Measurements from ENCODE around the gene TCF7L2.

Gene TCF7L2

DNA sequence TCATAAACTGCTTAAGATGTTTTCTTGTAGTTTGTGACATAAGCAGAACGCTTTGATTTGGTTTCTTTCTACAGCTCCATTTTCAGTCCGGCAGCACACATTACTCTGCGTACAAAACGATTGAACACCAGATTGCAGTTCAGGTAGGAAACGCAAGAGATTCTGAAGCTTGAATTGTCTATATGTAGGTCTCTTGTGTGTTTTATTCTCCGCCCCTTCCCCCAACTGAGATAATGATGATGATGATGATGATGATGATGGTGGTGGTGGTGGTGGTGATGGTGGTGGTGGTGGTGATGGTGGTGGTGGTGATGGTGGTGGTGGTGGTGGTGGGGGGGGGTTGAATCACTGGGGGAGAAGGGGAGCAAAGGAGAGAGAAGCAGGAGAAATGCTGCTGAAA is 14.4 kb downstream of the TCF7L2 start:
- no peak for DNase-seq (ENCODE audit: low read depth, low spot score)

DNA sequence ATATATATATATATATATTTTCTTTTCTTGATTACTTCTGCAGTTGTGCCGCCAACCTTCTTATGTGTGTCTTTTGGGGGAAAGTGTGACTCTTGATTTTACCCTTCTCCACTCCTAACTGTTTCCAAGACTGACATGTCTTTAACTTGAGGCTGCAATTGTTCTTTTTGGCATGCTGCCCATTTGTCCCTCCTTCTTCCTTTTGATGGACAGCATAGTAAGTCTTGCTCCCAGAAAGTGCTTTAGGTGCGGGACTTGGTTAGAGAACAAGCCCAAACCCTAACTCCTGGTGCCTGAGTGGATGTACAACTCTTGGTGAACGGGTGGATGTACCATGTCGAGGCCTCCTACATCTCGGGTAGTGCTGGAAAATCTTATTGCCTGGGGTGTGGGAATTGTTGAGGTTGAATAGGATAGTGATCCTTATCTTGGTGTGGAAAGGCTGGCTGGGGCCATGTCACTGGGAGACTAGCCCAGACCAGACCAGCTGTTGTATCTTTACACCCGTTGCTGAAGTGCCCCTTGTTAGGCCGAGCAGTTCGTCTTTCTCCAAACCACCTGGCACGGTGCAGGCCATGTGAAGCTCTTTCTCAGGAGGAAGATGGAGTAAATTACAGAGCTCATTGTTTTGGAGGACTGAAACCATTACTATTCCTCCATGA is 16.3 kb downstream of the TCF7L2 start:
- DNase-seq (ENCODE audit: low read depth, low spot score) = no peak

DNA sequence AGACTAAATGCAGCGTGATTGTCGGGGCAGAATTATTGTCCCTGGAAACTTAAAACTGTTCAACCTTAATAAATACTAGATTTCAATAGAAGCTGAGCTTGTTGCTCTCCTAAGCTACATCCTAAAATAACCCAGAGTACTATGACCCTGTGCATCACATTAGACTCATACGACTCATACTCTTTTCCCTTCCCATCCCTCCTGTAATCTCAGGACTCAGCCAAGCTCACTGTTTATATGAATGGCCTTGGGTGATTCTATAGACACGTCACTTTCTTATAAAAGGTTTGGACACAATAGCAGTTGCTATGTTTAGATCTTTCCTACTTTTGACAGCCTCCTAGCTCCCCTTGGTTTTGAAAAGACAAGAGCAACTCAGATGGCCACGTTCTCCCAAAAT is 17.2 kb downstream of the TCF7L2 start:
- DNase-seq (ENCODE audit: low read depth, low spot score) = no peak

DNA sequence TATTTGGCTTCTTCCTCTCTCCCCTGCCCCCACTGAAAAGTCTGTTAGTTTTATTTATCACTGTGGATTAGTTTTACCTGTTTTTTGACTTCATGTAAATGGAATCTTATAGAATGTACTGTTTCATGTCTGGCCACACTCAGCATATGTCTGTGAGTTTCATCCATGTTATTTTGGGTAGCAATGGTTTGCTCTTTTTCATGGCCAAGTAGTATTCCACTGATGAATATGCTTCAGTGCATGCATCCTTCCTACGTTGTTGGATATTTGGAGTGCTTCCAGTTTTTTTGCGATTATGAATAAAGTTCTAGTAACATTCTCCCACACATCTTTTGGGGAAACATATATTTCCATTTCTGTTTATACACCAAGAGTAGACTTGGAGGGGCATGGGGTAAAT is 19.1 kb downstream of the TCF7L2 start:
- no peak for DNase-seq (ENCODE audit: low read depth, low spot score)

DNA sequence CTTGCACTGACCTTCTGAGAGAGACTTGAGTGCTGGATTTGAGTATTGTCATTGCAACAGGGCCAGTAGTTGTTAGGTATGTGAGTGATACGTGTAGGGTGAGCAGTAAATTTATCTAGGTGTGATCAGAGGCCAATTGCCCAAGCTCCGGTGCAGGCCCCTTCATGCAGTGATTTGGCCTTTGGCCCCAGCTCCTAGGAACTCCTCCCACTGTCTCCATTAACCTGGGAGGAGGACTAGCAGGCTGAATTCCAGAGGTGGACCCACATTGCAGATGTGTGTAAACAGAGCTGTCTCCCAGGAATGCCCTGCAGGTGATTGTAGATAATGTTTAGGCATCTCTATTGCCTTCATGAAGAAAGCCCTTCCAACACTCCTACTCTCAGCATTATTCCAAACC is 19.5 kb downstream of the TCF7L2 start:
- no peak for DNase-seq (ENCODE audit: low read depth, low spot score)

DNA sequence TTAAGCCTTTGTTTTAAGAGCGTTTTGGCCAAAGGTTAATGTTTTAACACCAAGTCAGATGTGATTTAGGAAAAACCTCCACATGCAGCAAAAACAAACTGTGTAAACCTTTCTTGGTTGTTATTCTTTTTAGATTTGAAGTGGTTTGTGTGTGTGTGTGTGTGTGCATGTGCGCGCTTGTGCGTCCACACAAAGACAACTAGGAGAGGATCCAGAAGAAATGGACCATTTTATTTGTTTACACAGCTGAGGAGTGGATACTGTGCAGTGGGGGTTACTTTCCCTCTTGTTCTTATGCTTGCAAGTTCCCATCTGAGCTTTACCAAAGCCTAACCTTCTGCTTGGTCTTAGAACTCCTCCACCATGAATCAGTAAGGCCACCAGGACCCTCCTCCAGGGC is 20.0 kb downstream of the TCF7L2 start:
- no peak for DNase-seq (ENCODE audit: low read depth, low spot score)

DNA sequence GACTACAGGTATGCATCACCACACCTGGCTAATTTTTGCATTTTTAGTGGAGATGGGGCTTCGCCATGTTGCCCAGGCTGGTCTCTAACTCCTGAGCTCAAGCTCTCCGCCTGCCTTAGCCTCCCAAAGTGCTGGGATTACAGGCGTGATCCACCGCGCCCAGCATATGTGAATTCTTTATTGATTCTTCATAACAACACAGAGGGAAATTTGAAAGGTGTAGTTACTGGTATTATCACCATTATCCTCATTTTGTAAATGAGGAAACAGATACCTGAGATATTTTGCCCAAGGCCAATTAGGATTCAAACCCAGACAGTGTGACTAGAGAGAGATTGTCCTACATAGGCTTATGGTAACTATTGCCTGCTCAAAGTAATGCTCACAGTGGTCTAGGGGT is 22.6 kb downstream of the TCF7L2 start:
- no peak for DNase-seq (ENCODE audit: low read depth, low spot score)

DNA sequence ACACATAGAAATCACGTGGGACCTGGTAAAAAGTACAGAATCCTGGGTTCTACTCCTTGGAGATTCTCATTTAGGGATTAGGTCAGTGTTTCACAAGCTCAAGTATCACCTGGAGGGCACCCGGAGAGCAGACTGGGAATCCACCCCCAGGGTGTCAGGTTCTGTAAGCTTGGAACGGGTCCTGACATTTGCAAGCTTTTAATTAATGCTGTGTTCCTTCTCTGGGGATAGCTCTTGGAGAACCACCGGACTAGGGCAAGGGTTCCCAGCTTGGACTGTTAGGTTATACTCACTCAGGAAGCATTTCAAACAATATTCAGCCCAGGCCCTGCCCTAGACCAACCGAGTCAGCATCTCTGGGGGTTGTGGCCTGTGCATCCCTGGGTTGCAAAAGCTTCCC is 23.0 kb downstream of the TCF7L2 start:
- no peak for DNase-seq (ENCODE audit: low read depth, low spot score)

DNA sequence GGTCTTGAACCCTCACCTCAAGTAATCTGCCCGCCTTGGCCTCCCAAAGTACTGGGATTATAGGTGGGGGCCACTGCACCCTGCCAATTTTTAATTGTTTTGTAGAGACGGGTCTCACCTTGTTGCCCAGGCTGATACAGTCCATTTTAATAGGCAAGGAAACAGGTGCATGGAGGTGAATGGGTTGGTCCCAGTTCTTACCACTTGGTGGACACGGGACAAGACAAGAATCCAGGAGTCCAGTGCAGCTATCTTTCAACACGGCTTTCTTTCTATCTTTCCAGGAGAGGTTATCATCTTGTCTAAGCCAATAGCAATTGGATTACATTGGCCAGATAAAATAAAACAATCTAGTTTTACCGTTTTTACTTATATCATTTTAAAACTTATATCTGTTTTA is 23.8 kb downstream of the TCF7L2 start:
- DNase-seq (ENCODE audit: low read depth, low spot score) = no peak

DNA sequence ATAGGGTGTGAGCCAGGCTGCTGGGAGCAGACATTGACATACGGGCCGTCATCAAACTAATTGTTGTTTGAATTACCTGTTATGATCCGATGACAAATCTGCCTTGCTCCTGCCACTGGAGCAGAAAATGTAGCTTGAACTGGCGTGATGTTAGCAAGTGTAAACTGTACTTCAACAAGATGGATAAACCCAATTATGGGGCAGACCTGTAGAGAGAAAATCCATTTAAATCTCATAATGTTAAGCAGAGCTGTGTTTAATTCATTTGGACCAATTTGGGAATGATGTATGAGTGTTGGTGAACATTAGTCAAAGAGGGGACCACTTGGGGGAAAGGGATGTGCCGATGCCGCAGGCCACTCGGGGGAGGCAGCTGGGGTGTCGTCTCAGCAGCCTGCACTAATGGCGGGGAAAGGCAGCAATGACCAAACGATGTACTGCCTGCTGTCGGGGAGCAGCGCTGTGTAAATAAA is 27.4 kb downstream of the TCF7L2 start:
- DNase-seq (ENCODE audit: low read depth, low spot score) = no peak

DNA sequence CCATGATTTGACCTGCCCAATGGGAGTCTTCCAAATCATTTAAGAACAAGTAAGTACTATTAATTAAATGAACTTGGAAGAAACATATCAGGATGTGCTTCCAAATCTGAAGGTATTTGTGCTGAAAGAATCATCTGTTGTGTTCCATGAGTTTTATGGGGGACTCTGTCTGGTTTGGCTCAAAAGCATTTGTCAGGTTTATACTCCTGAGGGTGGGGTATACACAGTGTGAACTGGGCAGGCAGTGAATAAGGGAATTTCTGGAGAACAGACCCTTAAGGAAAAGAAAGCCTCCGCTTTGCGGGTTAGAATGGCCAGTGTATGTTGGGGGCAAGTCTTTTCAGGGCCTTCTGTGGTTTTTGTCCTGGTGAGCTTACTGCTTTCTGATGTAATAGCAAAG is 29.9 kb downstream of the TCF7L2 start:
- no peak for DNase-seq (ENCODE audit: low read depth, low spot score)

DNA sequence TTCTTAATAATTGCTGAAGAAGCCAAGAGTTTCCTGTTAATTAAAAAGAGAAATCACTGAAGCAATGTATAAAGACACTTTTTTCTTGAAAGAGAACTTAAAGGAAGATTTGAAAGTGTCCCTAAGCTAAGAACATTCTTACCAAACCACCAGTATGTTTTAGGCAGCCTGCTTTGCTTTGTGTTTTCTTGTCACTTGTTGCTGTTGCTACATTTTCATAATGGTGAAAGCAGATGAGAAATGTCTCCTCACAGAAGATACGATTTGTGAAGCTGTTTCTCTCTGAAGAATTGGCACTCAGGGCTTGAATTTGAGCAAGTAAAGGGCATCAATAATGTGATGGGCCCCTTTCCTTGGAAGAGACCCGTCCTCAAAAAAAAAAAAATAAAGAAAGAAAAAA is 30.9 kb downstream of the TCF7L2 start:
- DNase-seq (ENCODE audit: low read depth, low spot score) = no peak

DNA sequence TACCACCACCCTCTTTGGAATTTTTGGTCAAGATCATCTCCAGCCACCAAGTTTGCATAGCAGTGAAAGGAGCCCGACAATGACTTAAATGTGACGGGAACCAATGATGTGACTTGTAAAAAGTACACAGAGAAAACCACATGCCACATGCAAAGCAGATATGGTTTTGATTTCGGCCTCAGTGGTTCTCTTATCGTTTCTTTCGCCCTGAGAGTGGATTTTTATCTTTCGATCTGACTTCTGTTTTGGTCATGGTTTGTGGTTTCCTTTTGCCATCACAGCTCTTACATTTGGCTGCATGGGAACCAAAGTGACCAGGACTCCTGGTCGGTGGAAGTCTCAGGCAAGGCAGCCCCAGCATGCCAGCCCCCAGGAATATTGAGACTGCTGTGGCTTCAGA is 31.5 kb downstream of the TCF7L2 start:
- peak; percentile 62 for DNase-seq (ENCODE audit: low read depth, low spot score)

DNA sequence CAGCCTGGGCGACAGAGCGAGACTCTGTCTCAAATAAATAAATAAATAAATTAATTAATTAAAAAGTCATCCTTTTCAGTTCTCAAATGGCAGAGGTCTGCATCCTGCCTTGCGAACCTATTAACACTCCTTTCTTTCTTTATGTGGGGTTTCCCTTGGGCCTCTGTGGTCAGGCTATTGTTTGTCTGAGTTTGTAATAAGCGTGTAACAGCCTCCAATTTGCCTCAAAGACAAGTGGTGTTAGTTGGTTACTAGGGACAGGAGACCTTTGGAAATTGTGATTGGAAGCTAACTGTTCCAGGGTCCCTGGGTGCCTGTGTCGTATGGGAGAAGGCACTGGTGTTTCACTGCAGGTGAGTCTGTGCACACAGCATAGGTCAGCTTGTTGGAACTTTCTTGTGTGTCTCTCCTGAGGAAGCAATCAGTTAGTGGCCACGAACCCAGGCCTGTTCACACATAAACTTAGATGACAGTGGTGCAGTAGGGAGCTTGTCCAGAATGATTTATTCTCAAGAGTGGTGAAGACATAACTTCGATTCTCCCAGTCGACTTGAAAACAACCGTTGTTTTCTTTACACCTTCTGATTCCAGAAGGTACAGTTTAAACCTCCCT is 33.5 kb downstream of the TCF7L2 start:
- DNase-seq (ENCODE audit: low read depth, low spot score) = no peak

DNA sequence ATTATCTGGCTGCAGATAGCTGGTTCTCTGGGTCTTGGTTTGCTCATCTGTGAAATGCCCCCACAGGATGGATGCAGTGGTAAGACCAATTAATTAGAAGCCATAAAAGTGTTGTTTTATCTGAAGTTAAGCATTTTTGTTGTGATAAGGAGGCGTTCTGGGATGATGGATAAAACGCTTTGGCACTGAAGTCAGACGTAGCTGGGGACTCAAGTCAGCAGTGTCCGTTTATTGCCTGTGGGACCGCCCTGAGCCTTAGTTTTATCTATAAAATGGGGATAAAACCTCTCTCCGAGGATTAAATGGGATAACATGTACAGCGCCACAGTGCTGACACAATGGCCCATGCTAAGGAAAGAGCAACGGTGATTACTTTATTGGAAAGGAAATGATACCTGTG is 34.7 kb downstream of the TCF7L2 start:
- DNase-seq (ENCODE audit: low read depth, low spot score) = no peak

DNA sequence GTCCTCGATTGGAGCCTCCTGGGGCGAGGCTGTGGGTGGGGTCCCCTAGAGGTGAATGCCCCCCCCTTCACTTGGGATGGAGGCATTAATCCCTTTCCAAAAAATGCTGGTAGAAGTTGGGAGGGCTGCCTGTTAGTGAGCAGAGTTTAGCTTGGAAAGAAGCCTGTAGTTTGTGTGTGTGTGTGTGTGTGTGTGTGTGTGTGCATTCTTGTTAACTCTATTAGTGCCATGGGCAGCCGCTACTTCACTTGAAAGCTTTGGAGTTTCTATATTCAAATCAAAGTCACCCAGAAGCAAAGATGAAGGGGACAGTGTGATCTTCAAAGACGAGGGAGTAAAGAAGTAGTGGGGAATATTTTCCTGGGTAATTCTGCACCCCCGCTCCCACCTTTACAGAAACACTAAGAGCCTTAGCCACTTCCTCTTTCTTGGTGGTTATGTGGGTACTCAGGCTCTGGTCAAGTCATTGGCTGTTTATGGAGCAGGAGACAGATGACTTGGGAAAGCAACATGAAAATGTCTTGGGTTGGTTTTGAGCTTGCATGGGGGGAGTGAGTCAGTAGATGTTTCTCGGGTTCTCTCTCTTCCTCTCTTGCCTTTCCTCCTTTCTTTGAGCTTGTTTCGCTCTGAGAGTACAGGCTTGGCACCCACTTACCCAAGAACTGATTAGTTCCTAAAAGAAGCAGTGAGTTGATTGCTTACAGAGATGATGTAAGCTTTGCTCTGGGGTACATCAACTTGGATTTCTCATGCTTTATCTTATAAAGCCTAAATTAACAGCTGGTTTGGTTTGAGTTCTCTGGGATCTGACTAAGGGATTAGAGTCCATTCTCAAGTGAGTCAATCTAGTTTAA is 35.9 kb downstream of the TCF7L2 start:
- DNase-seq (ENCODE audit: low read depth, low spot score) = peak; percentile 78

DNA sequence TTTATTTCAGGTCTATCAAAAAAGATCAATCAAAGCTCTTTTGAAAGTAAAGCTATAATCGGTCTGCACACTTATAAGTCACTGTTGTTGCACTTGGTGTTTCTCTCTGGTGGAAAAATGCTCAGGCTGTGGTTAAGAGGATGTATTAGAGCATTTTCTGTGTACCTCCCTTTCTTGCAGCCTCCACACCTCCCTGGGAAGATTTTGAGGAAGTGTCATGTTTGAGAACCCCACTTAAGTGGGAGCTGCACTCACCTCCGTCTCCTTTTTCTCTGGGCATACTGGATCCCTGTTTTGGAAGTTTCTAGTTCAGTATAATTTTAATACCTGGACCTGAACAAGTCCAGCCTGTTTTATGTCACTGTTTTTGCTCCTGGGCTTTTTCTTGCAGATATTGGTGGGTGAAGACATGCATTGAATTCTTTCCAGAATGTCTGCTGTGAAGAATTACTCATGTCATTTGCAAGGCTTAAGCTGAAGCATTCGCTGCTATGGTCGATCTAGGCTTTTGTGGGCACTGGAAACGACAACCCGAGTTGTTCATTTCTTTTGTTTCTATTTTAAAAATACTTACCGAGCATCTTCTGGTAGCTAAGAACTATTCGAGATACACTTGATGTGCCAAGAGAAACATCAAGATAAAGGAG is 36.6 kb downstream of the TCF7L2 start:
- peak; percentile 80 for DNase-seq (ENCODE audit: low read depth, low spot score)

DNA sequence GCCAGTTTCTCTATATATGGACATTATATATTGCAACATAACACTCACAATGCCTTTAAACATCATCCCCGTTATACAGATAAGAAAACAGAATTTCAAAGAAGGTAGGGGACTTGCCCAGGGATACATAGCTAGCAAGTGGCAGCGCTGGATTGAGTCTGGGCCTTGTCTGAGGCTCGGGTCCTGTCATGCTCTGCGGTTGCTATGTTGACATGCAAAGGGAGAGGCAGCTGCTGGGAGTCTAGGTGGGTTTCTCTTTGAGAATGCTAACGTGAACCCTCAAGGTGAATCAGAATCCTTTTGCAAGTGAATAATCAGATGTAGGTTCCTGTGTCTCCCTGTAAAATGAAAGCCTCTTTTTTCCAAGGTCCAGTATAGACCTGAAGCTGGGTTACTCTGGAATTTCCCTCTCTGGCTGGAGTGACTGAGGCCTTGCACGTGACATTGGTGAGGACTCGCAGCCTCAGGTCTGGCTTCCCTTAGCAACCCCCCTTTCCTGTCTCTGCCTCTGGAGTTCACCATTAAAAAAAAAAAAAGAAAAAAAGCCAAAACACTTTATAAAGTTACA is 38.9 kb downstream of the TCF7L2 start:
- DNase-seq (ENCODE audit: low read depth, low spot score) = no peak

DNA sequence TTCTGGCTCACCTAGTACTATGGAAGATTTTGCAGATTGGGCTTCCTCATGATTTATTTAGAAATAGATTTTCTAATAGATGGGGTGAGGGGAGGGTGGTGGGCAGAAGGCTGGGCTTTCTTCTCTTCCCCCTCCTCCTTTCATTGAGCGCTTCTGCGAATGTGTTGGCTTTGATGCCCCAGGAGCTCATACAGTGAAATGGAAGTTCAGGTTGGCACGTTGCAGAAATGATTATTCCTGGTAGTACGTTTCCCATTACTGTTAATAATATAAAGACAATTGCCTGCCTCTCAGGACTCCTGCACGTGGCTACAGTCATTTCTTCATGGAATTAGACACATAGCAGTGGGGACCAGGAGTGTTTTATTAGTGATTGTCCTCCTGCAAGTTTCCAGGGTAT is 39.8 kb downstream of the TCF7L2 start:
- DNase-seq (ENCODE audit: low read depth, low spot score) = no peak

DNA sequence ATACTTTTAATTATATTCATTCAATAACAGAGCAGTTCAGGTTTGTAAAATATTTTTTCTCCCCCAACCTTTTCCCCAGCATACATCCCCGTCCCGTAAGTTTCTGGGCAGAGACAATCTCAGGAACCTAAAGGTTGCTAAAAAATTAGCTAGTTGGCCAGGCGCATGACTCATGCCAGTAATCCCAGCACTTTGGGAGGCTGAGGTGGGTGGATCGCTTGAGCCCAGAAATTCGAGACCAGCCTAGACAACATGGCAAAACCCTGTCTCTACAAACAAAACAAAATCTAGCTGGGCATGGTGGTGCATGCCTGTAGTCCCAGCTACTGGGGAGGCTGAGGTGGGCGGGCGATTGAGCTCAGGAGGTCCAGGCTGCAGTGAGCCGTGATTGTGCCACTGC is 40.2 kb downstream of the TCF7L2 start:
- DNase-seq (ENCODE audit: low read depth, low spot score) = no peak

DNA sequence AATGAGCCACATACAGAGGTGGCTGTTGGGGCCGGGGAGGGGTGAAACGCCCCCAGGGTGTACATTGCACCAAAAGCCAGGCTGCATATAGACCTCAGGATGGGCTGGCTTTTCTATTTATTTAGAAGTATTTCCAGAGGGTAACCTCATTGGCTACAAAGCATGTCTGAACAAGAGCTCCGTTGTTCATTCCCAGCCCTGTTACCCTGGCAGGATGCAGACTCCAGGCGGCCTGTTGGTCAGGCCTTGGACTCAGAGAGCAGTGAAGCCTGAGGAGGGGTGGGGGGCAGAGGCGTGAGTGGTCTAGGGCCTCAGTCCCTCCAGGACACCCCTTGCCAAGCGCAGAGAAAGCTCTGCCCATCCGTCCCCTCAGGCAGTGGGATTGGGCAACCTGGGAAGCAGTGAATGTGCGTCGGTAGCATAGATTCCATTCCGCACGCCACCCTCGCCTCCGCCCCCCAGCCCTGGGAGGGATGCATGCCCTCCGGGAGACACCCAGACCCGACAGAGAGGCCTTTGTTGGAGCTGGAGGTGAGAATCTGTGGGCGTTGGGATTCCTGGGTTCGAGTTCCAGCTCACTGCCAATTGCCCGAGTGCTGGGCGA is 41.9 kb downstream of the TCF7L2 start:
- no peak for DNase-seq (ENCODE audit: low read depth, low spot score)

DNA sequence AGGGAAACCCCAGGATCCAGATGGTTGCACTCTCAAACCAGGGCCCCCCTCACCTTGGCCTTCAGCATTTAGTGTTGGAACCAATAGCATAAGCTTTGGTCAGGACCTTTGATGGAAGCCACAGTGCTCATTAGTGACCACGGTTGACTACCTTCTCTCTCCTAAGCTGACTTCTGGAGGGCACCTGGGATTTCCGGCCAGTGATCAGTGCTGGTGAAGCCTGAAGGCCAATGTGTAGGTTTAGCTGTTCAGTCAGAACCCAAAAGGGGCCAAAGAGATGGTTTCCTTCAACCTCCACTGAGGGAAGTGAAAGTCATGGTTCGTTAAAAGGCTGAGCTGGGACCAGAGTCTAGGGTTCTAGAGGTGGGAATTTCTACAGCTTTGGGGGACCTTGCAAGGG is 46.4 kb downstream of the TCF7L2 start:
- no peak for DNase-seq (ENCODE audit: low read depth, low spot score)

All from astrocyte of the hippocampus (primary cell).